HEK293 (cell line): ENCODE measurements around the gene IRS1.

Source experiments
- CTCF ChIP-seq: fragments of 450-650 bp; formaldehyde crosslinking; IDR thresholded peaks from 2 replicates; pipeline ENCODE4 v1.5.1; 2016; ENCODE audit warnings: missing biosample characterization, missing genetic modification characterization
- MEIS1 ChIP-seq: sonication (generic); formaldehyde crosslinking; IDR thresholded peaks from 2 replicates; pipeline ENCODE4 v1.8.1; 2022; ENCODE audit warnings: missing genetic modification reagents, mild to moderate bottlenecking, borderline replicate concordance
- OVOL3 ChIP-seq: fragments of 450-650 bp; formaldehyde crosslinking; IDR thresholded peaks from 2 replicates; pipeline ENCODE4 v1.5.1; 2016; ENCODE audit warnings: missing biosample characterization, missing genetic modification characterization
- ZBTB20 ChIP-seq: fragments of 450-650 bp; formaldehyde crosslinking; IDR thresholded peaks from 2 replicates; pipeline ENCODE4 v1.5.1; 2016; ENCODE audit warnings: missing biosample characterization, missing genetic modification characterization
- ZBTB7A ChIP-seq: fragments of 450-650 bp; formaldehyde crosslinking; IDR thresholded peaks from 2 replicates; pipeline ENCODE4 v1.5.1; 2016; ENCODE audit warnings: low read depth, missing biosample characterization, missing genetic modification characterization
- ZFP41 ChIP-seq: fragments of 450-650 bp; formaldehyde crosslinking; IDR thresholded peaks from 2 replicates; pipeline ENCODE4 v1.5.1; 2016; ENCODE audit warnings: missing biosample characterization, missing genetic modification characterization, borderline replicate concordance
- ZNF23 ChIP-seq: fragments of 450-650 bp; formaldehyde crosslinking; IDR thresholded peaks from 2 replicates; pipeline ENCODE4 v1.5.1; 2016; ENCODE audit warnings: missing biosample characterization, missing genetic modification characterization, borderline replicate concordance
- ZNF324 ChIP-seq: fragments of 450-650 bp; formaldehyde crosslinking; IDR thresholded peaks from 2 replicates; pipeline ENCODE4 v1.5.1; 2016; ENCODE audit warnings: missing biosample characterization, missing genetic modification characterization
- ZNF707 ChIP-seq: fragments of 450-650 bp; formaldehyde crosslinking; IDR thresholded peaks from 2 replicates; pipeline ENCODE4 v1.5.1; 2016; ENCODE audit warnings: missing biosample characterization, missing genetic modification characterization
- ZNF830 ChIP-seq: fragments of 450-650 bp; IDR thresholded peaks from 2 replicates; pipeline ENCODE4 v1.5.0; 2018; ENCODE audit warnings: missing biosample characterization, missing genetic modification characterization, low read depth, mild to moderate bottlenecking, moderate library complexity

- TF ChIP-seq MEIS1 (CRISPR knock-in tag) (no peak), ZNF707 (no peak), ZBTB20 (tag by site-specific recombination) (no peak), ZNF23 (no peak), ZNF830 (tag by site-specific recombination) (no peak), ZFP41 (tag by site-specific recombination) (no peak), ZNF324 (tag by site-specific recombination) (no peak), ZBTB7A (tag by site-specific recombination) (no peak), CTCF (tag by site-specific recombination) (no peak), OVOL3 (no peak)
These were observed 17.4 kb downstream of the IRS1 start for GRCh38 chr2:226782092-226782713.
